ENCODE data around the gene WFS1.

WFS1 gene

DNA sequence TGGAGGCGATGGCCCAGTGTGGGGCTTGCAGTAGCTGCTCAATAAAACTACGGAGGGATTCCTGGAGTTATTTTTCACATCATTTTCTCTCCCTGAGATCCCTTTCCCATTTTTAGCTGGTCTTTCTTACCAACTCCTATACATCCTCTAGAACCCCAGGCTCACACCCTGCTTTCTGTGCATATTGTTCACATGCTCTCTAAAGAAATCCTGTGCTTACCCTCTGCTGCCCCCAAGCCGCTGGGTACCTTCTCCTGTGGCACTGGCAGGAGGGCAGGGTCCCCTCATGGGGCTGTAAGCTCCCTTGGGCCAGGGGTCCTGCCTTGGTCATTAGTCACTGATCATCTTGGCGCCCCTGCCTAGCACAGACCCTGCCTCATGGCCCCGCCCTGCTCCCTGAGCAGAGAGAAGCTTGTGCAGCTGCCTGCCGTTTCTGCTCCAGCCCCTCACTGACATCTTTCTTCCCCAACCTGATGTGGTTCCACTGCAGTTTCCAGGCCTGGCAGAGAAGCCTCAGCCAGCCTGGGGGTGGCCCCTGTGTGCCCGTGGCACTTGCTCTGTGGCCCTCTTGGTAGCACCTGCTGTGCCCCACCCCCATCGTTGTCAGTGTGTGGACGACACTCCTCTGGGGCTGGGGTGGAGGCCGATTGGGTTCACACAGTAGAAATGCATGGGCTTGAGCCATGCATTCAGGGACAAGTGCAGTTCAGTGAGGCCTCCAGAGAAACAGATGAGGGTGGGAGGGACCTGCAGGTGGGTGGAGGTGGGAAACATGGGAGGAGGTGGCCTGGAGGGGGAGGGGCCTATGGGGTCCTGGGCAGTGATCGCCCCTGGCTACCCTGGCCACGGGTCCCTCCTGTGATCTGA is 69.5 kb downstream of the WFS1 start:
- DNase-seq (ENCODE audit: low read depth), result no peak

DNA sequence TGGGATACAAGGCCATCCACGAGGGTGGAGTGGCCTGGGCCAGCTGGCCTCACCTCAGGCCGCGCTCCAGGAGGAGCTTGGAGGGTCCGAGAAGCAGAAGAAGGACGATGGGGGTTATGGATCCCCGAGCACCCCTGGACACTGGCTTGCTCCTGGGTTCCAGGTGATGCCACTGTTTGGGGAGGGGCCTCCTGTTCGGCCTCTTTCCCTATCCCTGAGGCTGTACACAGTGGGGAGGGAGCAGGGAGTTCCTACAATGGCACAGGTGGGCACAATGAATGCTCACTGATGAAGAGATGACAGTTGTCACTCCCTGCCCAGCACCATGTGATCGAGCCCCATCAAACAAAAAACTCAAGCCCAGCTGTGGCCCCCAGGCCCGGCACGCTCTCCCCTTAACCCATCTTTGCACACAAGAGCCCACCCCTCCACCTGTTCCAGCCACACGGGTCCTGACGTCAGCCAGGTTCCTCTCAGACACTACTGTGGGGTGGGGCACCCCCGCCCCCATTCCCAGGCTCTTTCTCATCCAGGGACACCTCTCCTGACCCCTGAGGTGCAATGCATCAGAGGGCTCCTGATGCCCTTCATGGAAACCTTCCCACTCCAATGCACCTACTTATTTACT is 70.3 kb downstream of the WFS1 start:
- no peak for DNase-seq (ENCODE audit: low read depth)

DNA sequence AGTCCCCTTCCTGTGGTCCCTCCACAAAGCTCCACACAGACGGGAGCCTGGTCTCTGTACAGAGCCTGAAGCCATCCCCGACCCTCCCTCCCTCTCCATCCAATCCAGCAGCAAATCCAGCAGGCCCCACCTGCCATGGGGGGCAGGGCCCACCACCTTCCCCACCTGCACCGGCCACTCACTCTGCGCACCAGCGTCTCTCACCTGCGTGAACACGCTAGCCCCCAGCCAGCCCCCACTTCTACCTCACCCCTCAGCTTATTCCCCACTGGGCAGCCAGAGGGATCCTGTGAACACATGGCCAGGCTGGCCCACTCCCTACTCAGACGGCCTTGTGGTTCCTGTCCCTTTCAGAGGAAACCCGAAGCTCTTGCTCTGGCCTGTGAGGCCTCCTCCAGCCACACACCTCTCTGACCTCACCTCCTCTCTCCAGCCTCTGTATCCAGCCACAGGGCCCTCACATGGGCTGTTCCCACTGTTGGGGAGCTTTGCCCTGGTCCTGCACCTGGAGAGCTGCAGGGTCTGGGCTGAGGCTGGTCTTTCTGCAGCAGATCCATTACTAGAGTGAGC is 70.9 kb downstream of the WFS1 start:
- no peak for DNase-seq (ENCODE audit: low read depth)

DNA sequence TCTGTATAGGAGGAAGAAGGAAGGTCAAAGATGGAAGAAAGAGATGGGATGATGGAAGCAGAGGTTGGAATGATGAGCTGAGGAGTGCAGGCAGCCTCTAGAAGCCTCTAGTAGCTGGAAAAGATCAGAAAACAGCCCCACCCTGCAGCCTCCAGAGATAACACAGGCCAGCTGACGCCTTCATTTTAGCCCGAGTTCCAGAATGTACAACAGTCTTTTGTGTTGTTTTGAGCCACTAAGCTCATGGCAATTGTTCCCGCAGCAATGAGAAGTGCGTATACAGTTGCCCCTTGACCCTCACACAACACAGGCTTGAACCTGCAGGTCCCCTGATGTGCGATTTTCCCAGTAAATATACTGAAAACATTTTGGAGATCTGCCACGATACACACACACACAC is 72.0 kb downstream of the WFS1 start:
- DNase-seq (ENCODE audit: low read depth), result no peak

DNA sequence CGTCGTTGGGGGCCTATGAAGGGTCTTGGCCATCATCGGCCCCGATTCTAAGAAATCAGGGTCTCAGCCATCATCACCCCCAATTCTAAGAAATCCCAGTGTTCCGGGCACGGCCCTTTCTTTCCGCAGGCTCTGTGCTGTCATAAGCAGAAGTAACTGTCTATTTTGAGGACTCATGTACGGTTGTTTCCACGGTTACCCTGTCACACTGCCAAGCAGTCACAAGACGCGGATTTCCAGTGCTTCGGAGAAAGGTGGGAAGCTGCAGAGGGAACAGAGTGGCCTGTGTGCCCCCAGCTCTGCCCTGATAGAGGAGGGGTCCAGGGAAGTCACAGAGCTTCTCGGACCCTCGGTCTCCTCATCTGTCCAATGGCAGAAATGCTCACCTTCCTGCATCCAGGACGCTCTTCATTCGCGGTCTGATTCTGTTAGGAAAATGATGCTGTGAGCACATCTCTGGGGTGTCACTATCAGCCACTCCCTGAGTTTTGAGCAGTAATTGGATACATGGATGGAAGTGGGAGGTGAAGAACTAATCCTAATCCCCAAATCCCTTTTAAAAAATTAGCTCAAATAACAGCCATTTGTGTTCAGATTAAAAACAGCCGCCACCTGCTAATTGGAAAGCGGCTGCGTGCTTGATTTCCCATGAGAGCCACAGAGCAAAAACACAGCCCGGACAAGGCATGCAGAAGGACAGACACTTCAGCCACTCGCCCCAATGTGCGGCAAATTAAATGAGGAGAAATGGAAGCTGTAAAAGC is 73.1 kb downstream of the WFS1 start:
- no peak for DNase-seq (ENCODE audit: low read depth)

DNA sequence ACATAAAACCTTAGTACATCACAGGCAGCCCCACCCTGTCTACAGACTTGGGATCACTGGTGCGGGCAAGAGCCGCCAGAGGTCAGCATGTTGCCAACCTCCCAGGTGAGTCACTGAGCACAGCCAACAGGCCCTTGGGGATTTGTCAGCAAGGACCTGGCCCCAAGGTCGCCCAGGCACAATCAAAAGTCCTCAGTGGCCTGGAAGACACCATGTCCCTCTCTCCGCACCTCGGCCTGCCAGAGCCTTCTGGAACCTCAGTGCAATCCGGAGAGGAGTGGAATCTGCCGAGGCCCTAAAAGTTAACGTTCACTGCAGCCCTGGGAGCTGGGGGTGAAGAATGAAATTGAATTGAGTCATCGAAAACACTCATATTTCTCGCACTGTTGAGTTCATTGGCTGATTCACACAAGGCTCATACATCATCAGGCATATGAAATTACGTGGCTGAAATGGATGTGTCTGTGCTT is 74.3 kb downstream of the WFS1 start:
- no peak for DNase-seq (ENCODE audit: low read depth)

DNA sequence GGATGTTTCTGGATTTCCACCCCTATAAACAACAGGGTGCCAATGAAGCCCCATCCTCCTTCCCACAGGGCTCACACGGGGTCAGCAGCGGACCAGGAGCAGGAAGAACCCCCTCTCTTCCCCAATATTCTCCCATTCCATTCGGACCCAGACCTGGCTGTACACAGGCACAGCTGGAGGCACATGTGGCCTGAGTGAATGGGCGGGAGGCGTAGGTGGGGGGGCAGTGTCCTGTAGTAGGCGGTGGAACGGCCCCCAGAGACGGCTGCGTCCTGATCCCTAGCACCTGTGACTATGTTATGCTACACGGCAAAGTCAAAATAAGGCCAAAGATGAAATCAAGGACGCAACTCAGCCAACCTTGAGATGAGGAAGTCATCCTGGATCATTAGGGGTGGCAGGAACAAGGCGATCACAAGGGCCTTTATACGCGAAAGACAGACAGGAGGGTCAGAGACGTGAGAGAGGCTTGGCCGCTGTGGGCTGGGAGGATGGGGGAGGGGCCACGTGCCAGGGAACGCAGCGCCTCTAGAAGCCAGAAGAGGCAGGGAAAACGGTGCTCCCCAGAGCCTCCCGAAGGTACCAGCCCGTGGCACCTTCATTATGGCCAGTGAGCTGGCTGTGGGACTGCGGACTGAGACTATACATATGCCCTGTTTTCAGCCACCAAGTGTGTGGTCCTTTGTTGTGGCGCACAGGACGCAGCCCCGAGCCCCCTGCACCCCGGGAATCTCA is 75.6 kb downstream of the WFS1 start:
- DNase-seq (ENCODE audit: low read depth), result no peak

DNA sequence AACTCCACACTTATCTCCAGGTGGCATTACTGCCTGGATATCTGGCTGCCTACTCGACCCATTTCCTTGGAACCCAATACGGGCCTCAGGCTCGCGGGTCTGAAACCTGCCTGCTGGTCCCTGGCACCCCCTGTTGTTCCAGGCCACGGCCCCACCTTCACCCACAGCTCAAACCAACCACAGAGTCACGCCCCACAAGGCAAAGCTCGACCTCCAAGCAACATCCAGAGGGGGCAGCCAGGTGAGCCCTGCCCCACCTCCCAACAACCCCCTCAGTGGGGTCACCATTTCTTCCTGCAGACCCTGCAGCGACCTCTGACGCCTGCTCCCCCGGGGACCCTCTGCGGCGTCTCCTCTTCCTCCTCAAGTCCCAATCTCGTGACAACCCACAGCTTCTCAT is 76.2 kb downstream of the WFS1 start:
- DNase-seq (ENCODE audit: low read depth), result no peak

DNA sequence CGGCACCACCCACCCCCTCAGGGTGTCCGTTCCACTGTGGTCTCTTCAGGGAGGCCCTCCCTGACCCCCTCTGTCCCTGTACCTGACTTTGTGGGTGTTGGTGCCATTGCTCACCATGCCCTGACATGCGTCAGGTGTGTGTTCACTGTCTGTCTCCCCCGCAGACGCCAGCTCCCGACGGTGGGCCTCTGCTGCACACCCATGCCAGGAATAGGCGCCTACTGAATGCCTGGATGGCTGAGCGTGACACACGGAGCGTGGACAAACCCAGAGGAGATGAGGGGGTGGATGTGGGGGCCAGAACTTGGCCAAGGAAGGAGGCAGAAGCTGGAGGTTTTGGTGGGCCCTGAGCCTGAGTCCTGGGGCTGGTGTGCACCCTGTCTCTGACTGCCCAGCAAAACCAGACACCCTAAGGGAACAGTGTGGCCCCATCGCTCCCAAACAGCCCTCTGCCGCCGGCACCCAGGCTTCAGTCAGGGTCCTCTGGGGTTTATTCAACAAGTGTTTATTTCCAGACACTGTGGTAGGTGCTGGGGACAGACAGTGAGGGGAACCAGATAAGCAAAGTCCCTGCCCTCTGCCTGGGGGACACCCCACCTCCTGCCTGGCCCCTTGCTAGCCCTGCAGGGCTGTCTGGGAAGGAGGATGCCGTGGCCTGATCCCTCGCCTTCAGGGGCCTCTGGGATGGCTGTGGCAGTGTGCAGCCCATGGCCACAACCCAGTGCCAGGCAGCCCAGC is 76.9 kb downstream of the WFS1 start:
- DNase-seq (ENCODE audit: low read depth), result no peak

DNA sequence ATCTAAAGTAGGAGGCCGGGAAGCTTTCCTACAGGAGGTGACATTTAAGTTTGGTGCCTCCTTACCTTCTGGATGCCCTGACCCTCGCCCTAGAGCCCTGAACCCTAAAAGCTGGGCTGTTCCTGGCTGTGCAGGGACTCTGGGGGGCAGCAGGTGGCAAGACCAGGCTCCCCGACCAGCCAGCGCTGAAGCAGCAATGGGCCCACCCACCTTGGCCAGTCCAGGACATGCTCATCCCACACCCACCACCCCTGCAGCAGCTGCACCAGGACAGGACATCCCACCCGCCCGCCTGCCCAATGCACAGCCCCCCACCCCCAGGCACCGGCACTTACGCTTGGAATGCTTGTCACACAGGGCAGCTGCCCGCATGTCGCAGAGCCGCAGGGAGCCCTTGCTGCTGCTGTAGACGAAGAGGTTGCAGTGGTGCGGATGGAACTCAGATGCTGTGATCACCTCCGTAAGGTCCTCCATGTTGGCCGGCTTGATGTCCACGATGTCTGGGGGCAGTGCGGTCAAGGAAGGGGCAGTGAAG is 77.9 kb downstream of the WFS1 start:
- DNase-seq (ENCODE audit: low read depth), result no peak

DNA sequence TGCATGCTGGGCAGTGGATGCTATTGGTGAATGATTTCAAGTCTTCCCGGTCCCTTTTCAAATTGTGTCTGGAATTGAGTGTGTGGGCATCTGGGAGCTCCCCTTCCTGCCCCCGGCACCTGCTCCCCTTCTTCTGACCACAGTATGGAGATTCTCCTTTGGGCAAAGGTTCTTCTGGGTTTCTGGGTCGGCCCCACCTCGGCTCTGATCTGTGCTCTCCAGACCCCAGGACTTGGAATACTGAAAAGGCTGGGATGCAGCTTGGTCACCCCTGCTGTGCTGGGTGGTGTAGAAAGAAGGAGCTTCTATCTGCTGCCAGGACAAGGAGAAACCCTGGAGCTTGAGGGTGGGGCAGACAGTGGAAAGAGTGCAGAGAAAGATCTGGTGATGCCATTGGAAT is 78.8 kb downstream of the WFS1 start:
- DNase-seq (ENCODE audit: low read depth), result no peak

DNA sequence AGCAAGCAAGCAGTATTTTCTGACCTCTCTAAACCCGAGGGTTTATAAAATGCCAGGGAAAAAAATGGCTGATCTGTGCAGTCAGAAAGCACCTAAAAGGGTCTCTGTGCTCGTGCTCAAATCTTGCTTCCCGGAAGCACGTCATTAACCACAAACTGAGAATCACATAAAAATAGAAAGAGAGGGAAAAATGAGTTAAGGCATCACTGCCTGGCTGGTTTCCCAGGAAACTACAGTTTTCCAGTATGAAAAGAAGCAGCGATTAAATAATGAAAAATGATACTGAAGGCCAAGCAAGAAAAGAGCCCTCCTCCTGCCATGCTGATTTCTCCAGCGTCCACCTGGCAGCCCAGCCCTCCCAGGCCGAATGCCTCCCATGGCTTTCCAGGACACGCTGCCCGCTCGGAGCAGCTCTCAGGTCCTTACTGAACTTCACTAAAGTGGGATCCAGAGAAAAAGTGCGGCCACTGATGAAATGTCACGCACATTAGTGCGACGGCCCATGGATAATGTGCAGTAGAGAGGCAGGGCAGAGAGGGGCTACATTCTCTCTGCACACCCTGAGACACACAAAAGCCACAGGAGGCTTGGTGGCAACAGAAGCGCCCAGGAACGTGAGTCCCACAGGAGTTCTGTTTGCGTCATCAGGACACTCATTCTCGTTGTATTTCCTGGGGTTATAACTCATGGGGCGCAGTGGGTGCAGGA is 80.4 kb downstream of the WFS1 start:
- no peak for DNase-seq (ENCODE audit: low read depth)

DNA sequence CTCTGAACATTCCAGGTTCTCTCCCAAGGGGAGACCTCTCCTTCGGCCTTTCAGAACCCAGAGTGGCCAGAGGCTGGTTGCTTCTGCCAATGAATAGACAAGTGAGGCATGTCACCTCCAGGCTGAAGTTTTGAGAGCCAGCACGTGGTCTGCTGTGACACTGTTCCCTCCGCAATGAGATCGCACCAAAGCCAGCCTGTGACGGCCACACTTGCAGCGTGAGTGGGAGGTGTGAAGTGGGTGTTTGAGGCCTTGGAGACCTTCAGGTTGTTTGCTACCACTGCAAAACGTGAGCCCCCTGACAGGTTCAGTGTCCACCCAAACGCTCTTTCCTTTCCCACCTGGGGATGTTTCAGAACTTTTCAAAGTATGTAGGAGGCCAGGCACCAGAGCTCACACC is 81.0 kb downstream of the WFS1 start:
- no peak for DNase-seq (ENCODE audit: low read depth)

DNA sequence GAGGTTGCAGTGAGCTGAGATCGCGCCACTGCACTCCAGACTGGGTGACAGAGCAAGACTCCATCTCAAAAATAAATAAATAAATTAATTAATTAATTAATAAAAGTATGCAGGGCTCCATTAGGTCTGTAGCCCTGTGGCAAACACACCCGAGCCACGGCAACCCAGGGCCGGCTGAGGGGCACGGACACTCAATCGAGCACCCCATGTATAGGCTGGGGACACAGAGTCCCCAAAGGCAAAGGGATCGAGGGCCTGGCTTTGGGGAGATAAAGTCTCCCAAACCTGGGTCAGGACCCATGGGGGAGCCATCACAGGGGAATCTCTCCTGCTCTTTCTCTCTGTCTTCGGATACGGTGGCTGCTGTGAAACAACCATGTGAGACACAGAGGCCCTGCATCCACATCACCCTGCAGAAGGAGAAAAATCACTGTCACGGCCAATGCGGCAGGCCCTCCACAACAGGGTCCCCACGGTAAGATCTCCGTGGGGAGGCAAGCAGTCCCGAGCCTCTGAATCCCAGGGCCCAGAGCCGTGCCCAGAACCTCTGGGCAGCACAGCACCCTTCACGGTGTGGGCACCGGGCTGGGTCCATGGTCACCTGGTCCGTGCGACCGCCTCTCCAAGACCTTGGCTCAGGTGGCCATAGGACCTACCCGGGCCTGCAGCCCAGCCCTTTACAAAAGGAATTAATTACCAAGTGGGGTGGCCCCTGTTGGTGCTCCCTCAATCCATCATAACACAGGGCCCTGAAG is 81.8 kb downstream of the WFS1 start:
- DNase-seq (ENCODE audit: low read depth), result no peak

DNA sequence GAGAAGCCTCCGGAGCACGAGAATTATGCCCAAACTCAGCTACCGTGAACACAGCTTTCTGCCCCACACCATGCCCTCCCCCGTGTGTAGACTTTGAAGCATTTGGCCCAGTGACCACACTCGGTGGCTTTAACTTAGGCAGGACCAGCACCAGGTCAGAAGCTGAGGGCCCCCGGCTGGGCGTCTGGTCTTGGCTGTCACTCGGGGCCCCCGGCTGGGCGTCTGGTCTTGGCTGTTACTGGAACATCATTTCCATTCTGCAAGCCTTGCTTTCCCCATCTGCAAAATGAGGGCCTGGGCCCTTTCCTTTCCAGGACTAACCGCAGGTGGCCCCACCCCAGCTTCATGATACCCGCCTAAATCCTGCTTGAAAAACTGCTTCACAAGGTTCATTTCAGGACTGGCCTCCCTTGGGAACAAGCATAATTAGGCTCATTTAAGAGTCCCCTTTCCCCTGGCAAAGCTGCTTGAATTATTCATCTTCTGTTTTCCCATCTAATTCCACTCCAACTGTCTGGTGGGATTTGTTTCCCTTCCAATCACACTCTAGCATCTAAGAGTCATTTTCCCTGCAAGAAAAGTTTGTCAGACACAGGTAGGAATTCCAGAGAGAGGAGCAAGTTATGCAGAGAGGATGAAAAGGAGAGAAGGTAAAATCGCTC is 82.5 kb downstream of the WFS1 start:
- no peak for DNase-seq (ENCODE audit: low read depth)
